Activated T-helper 17 cell treated with anti-CD3 and anti-CD28 coated beads, Interleukin-2, amount 50 U/mL, for 72 hours (primary cell): ENCODE measurements around the gene PDCD5. TPM values are rescaled to one million over a fixed set of nuclear protein-coding genes. Genes with fewer than 3 reads are reported as not detected.

Source experiments
- ATAC-seq: fragments of 150-1000 bp; cut with Tn5 transposase; replicated peaks from 2 replicates; pipeline ENCODE4 v1.10.0; 2021; ENCODE audit warnings: mild to moderate bottlenecking, moderate library complexity
- H3K27ac Mint-ChIP-seq: one replicate; pipeline ENCODE4 v1.8.0; 2022; ENCODE audit warnings: mixed read lengths
- H3K27me3 Mint-ChIP-seq: one replicate; pipeline ENCODE4 v1.8.0; 2022; ENCODE audit warnings: mixed read lengths
- H3K36me3 Mint-ChIP-seq: one replicate; pipeline ENCODE4 v1.8.0; 2022; ENCODE audit warnings: low read depth, mild to moderate bottlenecking, mixed read lengths
- H3K4me1 Mint-ChIP-seq: one replicate; pipeline ENCODE4 v1.8.0; 2022; ENCODE audit warnings: mixed read lengths
- H3K4me3 Mint-ChIP-seq: one replicate; pipeline ENCODE4 v1.8.0; 2022; ENCODE audit warnings: mild to moderate bottlenecking, mixed read lengths
- H3K9me3 Mint-ChIP-seq: one replicate; pipeline ENCODE4 v1.8.0; 2022; ENCODE audit warnings: mixed read lengths
- total RNA-seq, 2 donors: library from RNA; stranded (reverse); gene quantifications; one replicate each; pipeline ENCODE4 v1.2.3, GENCODE V29; 2022

The PDCD5 gene
- total RNA-seq, 2 donors from 2014 or later, result 81.6 to 138 TPM

- Mint-ChIP-seq H3K36me3 (peaks cover 47% of the 10 kb centered on the region), H3K27me3 (no peaks in the 10 kb centered on the region), H3K27ac (no peak overlapping the region), H3K4me3 (no peak overlapping the region), H3K9me3 (no peaks in the 10 kb centered on the region), H3K4me1 (no peaks in the 10 kb centered on the region)
- ATAC-seq, result no peak
Observed at GRCh38 chr19:32631381-32631780, 50.4 kb downstream of the PDCD5 start.

Other genes starting within 250 kb of the PDCD5 start
- gene ZNF507, start 235.6 kb upstream of the PDCD5 start, total RNA-seq, result 10 to 100 TPM; 22.1 to 27.5 TPM
- gene DPY19L3, start 175.4 kb upstream of the PDCD5 start, total RNA-seq, result 10 to 100 TPM; 14.8 to 15.0 TPM
- 10 to 100 TPM; 31.7 to 40.0 TPM for gene ANKRD27, start 94.0 kb downstream of the PDCD5 start, total RNA-seq
- gene RGS9BP, start 94.7 kb downstream of the PDCD5 start, total RNA-seq, result under 1 TPM; 0.48 to 0.93 TPM
- 10 to 100 TPM; 14.6 to 21.4 TPM for gene NUDT19, start 110.6 kb downstream of the PDCD5 start, total RNA-seq
- 1 to 10 TPM in 1 of 2 donors, under 1 TPM in 1; 0.11 to 4.4 TPM for gene TDRD12, start 138.6 kb downstream of the PDCD5 start, total RNA-seq